K562 (cell line): ENCODE measurements around the gene FUZ. TPM values are rescaled to one million over a fixed set of nuclear protein-coding genes. Genes with fewer than 3 reads are reported as not detected.
A peak's percentile ranks its signal among the peaks of the same experiment; 100 is the strongest.

ENCODE experiments used
- CEBPB ChIP-seq: fragments of 450-650 bp; IDR thresholded peaks from 2 replicates; pipeline ENCODE4 v1.6.1; 2016; ENCODE audit warnings: missing genetic modification characterization, missing compliant biosample characterization
- E2F6 ChIP-seq, 2 experiments: IDR thresholded peaks; 2 replicates each; pipeline ENCODE4 v1.6.1; 2011; ENCODE audit warnings: borderline replicate concordance in 1 of 2, control low read depth in 1 of 2, low read depth in 1 of 2, low read length in 1 of 2, mild to moderate bottlenecking in 1 of 2, mixed read lengths in 1 of 2, moderate library complexity in 1 of 2; ENCODE audit not compliant: insufficient read depth in 1 of 2, insufficient read length in 1 of 2, poor library complexity in 1 of 2, severe bottlenecking in 1 of 2; ENCODE audit errors: extremely low read depth in 1 of 2
- ELF4 ChIP-seq: fragments of 450-650 bp; formaldehyde crosslinking; IDR thresholded peaks from 2 replicates; pipeline ENCODE4 v1.4.0; 2022; ENCODE audit warnings: missing genetic modification characterization
- FIP1L1 ChIP-seq: fragments of 200-400 bp; formaldehyde crosslinking; IDR thresholded peaks from 2 replicates; pipeline ENCODE4 v1.6.1; 2018; ENCODE audit warnings: mild to moderate bottlenecking, low read depth, low read length; ENCODE audit not compliant: poor library complexity, severe bottlenecking
- FOXJ2 ChIP-seq: fragments of 200-800 bp; sonication (Bioruptor generic); IDR thresholded peaks from 2 replicates; pipeline ENCODE4 v1.6.1; 2016; ENCODE audit warnings: missing genetic modification characterization, missing compliant biosample characterization
- HSF4 ChIP-seq: fragments of 250-450 bp; sonication (Bioruptor Pico); IDR thresholded peaks from 2 replicates; pipeline ENCODE4 v2.1.2; 2022; ENCODE audit warnings: mild to moderate bottlenecking, moderate library complexity, borderline replicate concordance
- SIX5 ChIP-seq, 2 experiments: IDR thresholded peaks; 2 replicates each; pipeline ENCODE4 v1.6.1; 2011; ENCODE audit warnings: low read length in 2 of 2, borderline replicate concordance in 1 of 2, low read depth in 1 of 2, mild to moderate bottlenecking in 1 of 2, moderate library complexity in 1 of 2; ENCODE audit not compliant: insufficient read depth in 1 of 2
- SMARCA5 ChIP-seq: fragments of 450-650 bp; IDR thresholded peaks from 2 replicates; pipeline ENCODE4 v1.6.1; 2016
- TSC22D4 ChIP-seq: fragments of 450-650 bp; IDR thresholded peaks from 2 replicates; pipeline ENCODE4 v1.6.1; 2016; ENCODE audit warnings: missing genetic modification characterization, missing biosample characterization, control low read depth
- VEZF1 ChIP-seq: fragments of 200-800 bp; sonication (Bioruptor generic); IDR thresholded peaks from 2 replicates; pipeline ENCODE4 v1.6.1; 2017; ENCODE audit warnings: missing genetic modification characterization, missing compliant biosample characterization
- ZBTB12 ChIP-seq: fragments of 250-450 bp; sonication (Bioruptor Pico); IDR thresholded peaks from 2 replicates; pipeline ENCODE4 v1.4.0; 2020
- ZBTB8A ChIP-seq: fragments of 450-650 bp; IDR thresholded peaks from 2 replicates; pipeline ENCODE4 v1.6.1; 2018; ENCODE audit warnings: mild to moderate bottlenecking, moderate library complexity; ENCODE audit not compliant: partially characterized antibody
- ZNF609 ChIP-seq: sonication (generic); formaldehyde crosslinking; IDR thresholded peaks from 2 replicates; pipeline ENCODE4 v1.8.1; 2023; ENCODE audit warnings: missing genetic modification reagents, mild to moderate bottlenecking, borderline replicate concordance
- ZNF740 ChIP-seq, 3 experiments: fragments of 200-800 bp in 1 of 3; sonication (Bioruptor generic) in 1 of 3; sonication (generic) in 1 of 3; formaldehyde crosslinking in 1 of 3; IDR thresholded peaks; 2 replicates each; pipeline versions ENCODE4 v1.6.1 to v1.8.0; 2016 to 2022; ENCODE audit warnings: mild to moderate bottlenecking in 2 of 3, missing compliant biosample characterization in 2 of 3, missing genetic modification characterization in 2 of 3, missing genetic modification reagents in 1 of 3
- ZNF75A ChIP-seq: fragments of 450-650 bp; formaldehyde crosslinking; IDR thresholded peaks from 2 replicates; pipeline ENCODE4 v1.4.0; 2020; ENCODE audit warnings: mild to moderate bottlenecking
- polyA plus RNA-seq, 8 experiments: library from polyadenylated mRNA; depleted of rRNA in 4 of 8; stranded (reverse) in 5 of 8; unstranded in 3 of 8; fragments of >200 nt; fragmentation: Nextera tagmentation in 2 of 8; fragmentation: Illumina TruSeq in 1 of 8; extraction: Ambion mirVana in 2 of 8; extraction: Trizol in 1 of 8; gene quantifications; 2 replicates each; pipeline versions ENCODE4 v1.2.1 to v1.2.3, GENCODE V29; 2011 to 2014; ENCODE audit warnings: inconsistent platforms in 1 of 8, missing spikeins in 1 of 8
- total RNA-seq, 7 experiments: library from RNA; depleted of rRNA in 6 of 7; stranded (reverse); fragments of >200 nt in 6 of 7; fragmentation: Illumina TruSeq in 2 of 7; extraction: Trizol in 2 of 7; gene quantifications; 2 replicates each; pipeline versions ENCODE4 v1.2.1 to v1.2.3, GENCODE V29; 2011 to 2021; ENCODE audit warnings: low replicate concordance in 1 of 7

The FUZ gene
- total and polyA plus RNA-seq, 9 of the 15 experiments (the other 6 are each of a cell fraction or from before 2014, with no cell fraction given) = 0.17 to 7.6 (median 3.6) TPM; not detected in 1

GRCh38 chr19:49862391-49863253, 49.5 kb upstream of the FUZ start (continued):
- TF ChIP-seq ZBTB12 (CRISPR knock-in tag) (no peak), SMARCA5 (0 out of 2 replicates have a peak, but pooled peaks have one; percentile 47), SIX5 (IDR thresholded peaks at IDR 0.05; ENCODE audit: borderline replicate concordance in 1 of 2, insufficient read depth in 1 of 2, low read depth in 1 of 2, low read length in 2 of 2) (no peak), TSC22D4 (tag) (no peak), E2F6 (IDR thresholded peaks at IDR 0.05; ENCODE audit: borderline replicate concordance in 1 of 2, extremely low read depth in 1 of 2, insufficient read depth in 1 of 2, insufficient read length in 1 of 2, low read depth in 1 of 2, low read length in 1 of 2, poor library complexity in 1 of 2, severe bottlenecking in 1 of 2) (no peak), FOXJ2 (no peak), FIP1L1 (no peak), ZNF740 (CRISPR knock-in tag; IDR thresholded peaks at IDR 0.05) (peak; percentile 74), ZNF740 (tag; IDR thresholded peaks at IDR 0.05) (no peak), CEBPB (tag) (no peak), ZBTB8A (no peak), ZNF75A (CRISPR knock-in tag) (no peak), ELF4 (no peak), ZNF609 (no peak), VEZF1 (peak; percentile 41), HSF4 (no peak)
